HG03060 (cell line): ENCODE data around the gene SASH1.
A peak's percentile ranks its signal among the peaks of the same experiment; 100 is the strongest.
"Not testable (repeated sequence)": the region's sequence is repeated elsewhere in the genome, so short reads cannot be mapped to it uniquely, and the experiment has no call there.

Experiments
- ATAC-seq: cut with Tn5 transposase; IDR thresholded peaks from one replicate; pipeline ENCODE4 v1.9.1; 2021; ENCODE audit warnings: low read depth, moderate number of reproducible peaks; ENCODE audit not compliant: unreplicated experiment

Gene SASH1

DNA sequence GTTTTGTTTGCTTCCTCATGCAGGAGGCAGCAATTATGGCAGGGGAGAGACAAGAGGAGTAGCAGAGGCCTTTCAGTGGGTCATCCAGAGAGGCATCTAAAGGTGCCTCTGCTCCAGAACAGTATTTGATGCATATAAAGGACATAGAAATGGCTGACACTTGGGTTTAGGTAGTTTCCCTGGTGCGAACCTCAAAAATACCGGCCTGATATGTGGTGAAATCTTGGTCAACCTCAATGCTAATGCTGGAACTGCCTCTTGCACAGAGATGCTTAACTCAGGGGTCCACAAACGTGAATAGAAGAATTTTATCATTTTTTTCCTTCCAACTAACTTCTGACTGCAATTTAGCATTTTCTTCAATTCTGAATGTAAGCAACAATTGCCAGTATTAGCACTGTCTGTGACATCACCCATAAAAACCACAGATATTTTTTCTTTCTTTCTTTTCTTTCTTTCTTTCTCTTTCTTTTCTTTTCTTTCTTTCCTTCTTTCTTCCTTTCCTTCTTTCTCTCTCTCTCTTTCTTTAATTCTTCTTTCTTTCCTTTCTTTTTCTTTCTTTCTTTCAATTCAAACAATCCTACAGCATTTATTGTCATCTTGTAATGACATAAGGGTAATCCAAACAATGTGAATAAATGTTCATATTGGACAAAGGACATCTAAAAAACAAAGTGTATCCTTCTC, 224.2 kb downstream of the SASH1 start:
- ATAC-seq = no peak

DNA sequence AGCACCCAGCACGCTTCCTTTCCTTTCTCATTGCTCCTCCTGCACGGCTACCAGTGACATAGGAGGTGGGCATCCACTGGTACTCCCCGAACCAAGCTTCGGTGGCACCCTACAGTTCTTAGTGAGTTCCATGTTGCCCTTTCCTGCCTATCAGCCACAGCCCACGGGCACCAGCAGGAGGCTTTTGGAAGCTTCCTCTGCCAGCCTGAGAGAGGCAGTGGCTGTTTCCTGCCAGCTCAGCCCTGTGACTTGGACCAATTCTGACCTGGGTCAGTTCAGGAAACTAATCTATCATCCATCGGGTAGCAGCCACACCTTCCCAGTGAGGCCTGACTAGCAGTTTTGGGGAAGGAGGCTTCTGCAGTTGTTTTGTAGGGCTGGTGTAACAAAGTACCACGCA, 227.8 kb downstream of the SASH1 start:
- ATAC-seq = no peak

DNA sequence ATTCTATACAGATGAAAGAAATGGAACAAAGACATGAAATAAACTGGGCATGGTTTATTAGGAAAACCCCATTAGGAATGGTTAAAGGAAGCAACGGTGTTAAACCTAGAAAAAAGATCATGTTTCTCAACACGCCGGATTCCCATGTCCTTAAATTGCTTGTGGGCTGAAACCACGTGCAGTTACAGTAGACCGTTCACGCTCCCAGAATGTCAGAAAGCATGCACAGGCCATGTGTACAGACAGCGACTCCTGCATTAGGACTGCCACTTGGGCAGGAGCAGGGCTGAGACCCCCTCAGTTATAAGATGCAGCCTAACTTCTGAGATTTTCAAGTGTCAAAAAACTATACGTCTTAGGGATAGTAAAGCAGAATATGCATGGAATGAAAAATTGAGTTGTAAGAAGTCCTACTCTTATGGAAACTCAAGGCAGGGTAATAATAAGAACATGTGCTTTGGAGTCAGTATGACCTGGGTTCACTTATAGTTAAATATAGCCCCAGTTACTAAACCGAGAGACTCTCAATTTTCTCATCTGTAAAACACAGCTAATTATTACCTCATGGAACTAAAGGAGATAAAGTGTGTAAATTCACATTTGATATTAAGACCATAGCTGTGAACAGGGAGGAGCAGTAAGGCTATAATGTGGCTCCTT, 230.2 kb downstream of the SASH1 start:
- ATAC-seq = no peak

DNA sequence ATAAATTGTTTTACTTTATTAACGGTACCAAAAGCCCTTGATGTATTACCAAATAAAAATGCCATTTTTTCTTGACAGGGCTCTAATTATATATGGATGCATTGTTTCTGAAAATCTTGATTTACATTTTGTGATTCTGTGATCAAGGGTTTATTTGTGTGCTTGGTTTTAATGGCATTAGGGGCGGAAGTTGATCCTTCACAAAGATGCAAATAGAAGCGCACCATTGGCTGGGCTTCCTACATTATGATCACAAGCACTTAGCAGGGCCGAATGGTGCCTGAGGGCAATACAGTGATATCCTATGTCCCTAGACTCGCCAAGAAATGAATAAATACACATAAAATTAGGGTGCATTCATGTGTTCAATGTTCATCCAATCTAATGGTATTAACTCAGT, 231.3 kb downstream of the SASH1 start:
- ATAC-seq = no peak

DNA sequence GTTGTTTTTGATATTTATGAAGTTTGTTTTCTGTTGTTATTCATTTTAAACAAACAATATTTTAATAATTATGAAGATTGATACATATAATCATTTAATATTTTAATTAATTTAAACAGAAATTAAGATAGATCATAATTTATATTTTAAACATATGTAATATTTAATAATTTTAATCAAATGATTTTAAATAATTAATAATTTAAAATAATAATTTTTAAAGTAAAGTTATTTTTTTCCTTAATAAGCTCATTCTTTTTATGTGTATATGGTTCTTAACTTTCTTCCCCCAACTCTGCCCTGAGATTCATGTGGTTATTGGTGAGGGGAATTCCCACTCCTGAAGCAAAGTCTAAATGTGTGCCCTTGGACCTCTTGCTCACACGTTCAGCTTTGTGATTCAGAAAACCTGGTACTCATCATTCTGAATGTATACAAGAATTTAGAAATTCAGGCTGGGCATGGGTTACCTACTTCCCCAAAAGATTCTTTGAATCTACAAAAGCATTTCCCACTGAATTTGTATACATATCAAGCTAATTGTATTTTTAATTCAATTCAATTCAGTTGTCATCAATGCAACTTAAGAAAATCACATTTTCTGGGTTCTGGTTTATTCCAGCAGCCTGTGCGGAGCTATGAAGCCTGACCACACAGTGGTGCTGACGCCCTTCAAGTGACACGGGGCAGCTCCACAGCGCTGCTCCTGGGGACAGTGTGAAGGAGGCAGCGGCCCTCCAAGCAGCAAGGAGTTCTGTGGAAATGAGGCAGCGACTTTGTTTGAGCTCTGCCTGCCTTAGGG, 235.2 kb downstream of the SASH1 start:
- peak; percentile 87 for ATAC-seq

DNA sequence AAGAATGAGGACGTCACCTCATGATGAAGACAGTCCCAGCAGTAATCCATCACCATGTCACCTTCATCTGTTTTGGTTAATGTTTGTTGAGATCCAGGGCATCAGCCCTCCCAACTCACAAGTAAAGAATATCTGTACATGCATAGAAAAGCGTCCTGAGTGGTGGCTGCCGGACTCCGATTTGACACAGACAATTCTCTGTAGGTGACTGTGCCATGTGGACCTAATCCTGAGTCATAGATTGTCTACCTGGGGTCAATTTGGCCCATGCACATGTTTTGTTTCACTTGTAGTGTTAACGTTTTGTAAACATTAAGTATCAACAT, 235.8 kb downstream of the SASH1 start:
- no peak for ATAC-seq

DNA sequence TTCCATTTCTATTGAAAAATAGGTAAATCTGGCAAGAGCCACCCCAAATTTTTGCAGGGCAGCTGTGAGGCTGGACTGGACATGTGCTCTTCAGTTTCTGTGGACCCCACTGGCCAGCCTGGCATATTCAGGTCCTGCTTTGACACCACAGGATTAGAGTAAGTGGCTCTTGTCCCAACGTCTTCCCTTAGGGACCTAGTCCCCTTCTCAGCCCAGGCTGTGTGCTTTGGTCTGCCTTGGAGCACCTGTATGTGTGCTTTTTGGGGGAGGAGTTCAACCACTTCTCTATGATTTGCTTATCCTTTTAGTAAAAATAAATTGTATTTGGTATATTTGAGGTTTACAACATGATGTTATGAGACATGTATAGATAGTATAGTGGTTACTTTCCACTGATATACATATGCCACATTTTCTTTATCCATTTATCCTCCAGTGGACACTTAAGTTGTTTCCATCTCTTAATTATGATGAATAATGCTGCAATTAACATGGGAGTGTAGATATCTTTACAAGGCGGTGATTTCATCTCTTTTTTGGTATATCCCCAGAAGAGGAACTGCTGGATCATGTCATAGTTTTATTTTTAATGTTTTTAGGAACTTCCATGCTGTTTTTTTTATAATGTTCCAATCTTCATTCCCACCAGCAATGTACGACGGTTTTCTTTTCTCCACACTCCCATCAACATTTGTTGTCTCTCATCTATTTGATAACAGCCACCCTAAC, 236.4 kb downstream of the SASH1 start:
- no peak for ATAC-seq

DNA sequence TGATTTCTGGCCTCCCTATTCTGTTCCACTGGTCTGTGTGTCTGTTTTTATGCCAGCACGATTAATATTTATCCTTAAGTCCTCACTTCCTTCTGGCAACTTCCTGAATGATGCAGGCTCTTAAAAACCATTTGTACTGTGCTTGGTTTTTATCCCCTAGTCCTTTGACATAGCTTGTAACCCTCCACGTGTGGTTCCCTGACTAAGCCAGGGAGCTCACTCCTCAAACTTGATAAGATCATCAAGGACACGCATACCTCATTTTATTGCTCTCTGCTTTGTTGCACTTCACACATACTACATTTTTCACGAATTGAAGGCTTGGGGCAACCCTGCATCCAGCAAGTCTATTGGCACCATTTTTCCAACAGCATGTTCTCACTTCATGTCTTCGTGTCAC, 237.8 kb downstream of the SASH1 start:
- ATAC-seq = no peak

DNA sequence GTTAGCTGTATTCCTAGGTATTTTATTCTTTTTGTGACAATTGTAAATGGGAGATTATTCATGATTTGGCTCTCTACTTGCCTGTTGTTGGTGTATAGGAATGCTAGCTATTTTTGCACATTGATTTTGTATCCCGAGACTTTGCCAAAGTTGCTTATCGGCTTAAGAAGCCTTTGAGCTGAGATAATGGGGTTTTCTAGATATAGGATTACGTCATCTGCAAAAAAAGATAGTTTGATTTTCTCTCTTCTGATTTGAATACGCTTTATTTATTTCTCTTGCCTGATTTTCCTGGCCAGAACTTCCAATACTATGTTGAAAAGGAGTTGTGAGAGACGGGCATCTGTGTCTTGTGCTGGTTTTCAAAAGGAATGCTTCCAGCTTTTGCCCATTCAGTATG, 241.0 kb downstream of the SASH1 start:
- no peak for ATAC-seq

DNA sequence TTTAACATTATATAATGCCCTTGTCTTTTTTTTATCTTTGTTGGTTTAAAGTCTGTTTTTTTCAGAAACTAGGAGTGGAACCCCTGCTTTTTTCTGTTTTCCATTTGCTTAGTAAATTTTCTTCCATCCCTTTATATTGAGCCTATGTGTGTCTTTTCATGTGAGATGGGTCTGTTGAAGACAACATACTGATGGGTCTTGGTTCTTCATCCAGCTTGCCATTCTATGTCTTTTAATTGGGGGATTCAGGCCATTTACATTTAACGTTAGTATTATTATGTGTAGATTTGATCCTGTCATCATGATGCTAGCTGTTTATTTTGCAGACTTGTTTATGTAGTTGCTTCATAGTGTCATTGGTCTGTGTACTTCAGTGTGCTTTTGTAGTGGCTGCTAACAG, 243.0 kb downstream of the SASH1 start:
- not testable (repeated sequence) for ATAC-seq

DNA sequence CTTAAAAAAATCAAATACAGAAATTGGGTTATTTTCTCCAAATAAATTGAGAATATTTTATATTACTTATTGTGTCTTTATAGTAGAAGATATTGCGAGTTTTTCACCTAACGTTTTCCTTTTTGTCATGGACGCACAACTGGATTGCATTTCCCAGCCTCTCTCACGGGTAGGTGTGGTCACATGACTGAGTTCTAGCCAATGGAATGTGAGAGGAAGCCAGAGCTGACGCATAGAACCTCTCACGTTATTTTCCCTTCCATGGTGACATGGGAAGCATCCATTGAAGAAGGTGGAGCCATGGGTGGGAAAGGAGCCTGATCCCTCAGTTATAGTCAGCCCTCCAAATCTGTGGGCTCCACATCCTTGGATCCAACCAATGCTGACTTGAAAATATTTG, 248.2 kb downstream of the SASH1 start:
- ATAC-seq = no peak

DNA sequence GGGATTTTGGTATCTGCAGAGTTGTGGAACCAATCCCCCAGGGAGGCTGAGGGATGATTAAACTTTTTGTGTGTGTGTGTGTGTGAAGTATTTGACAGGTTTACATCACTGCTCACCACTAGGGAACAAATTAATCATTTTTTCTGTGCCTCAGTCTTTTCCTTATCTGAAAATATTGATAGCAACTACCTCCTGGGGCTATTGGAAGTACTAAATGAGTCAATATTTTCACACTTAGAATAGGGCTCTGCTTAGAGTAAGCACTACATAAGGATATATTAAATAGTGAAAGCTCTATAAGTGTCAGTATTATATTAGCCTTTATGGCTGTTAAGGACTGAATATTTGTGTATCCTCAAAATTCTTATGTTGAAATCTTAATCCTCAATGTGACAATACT, 249.0 kb downstream of the SASH1 start:
- ATAC-seq = no peak

DNA sequence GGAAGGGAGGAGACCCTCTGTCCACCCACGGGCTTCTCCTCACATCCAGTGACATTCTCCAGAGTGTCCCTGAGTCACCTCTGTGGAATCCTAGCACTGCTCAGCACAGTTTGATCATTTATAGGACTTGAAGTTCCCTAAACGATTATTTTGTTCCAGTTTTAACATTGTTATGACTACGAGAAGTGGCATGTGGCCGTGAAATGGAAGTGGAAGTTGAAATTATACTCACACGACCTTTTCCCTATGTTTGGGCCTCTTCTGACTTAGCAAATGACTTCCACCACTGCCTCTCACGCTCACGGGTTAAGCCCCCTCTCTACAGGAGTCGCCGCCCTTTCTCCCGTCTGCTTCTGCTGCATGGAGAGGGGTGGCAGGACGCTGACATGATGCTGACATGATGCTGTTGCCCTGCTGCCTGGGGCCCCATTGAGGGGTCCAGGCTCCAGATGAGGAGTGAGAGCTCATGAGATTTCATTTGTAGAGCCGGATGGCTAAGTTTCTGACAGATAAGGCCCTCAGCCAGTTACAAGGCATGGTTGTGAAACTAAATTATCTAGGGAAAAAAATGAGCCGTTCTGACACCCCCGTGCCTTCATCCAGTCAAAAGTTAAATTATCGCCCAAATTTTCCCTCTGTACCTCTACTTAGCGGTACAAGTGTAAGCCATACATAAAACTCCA, 250.6 kb downstream of the SASH1 start:
- no peak for ATAC-seq

DNA sequence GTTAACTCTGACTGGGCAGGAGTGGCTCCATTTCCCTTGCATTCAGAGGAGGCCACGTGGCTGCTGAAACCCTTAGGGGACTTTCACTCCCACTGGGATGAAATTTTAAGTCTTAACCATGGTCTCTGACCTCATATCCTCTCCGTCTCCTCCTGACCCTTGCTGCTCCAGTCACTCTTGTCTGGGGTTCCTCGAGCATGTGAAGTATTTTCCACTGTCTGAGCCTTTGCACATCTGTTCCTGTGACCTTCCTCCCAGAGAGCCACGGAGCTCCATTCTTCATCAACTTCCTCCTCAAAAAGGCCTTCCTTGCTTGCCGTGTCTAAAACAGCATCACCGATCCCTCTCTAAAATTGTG, 251.2 kb downstream of the SASH1 start:
- no peak for ATAC-seq

DNA sequence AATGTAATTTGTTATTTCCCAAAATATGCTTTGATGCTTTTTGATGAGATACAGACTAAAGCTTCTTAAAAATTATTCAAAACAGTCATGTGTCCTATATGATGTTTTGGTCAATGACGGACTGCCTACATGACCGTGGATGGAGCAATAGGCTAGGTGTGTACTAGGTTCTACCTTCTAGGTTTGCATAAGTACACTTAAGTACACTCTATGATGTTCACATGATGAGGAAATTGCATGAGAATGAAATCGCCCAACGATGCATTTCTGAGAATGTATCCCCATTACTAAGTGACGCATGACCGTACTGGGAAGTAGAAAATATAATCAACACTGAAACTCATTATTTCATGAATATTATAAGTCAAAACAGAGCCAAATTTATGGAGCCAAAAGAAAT, 252.9 kb downstream of the SASH1 start:
- no peak for ATAC-seq

DNA sequence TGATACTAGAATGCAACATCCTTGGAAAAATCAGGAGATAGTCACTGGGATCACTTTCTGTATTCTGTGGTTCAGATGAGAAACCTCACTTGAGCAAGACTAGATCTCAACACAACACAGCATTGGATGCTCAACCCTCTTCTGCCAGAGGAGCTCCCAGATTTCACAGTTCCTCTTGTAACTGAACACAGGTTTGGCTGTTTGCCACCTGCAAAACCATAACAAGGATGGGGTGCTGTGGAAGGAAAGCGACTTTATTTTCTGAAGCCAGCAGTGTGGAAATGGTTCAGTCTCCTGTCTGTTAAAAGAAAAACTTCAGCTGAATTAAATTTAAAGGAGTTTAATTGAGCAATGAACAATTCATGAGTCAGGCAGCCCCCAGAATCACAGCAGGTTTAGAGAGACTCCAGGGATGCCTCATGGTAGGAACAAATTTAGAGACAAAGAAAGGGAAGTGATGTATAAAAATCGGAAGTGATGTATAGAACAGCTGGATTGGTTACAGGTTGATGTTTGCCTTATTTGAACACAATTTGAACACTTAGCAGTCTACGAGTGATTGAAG, 254.3 kb downstream of the SASH1 start:
- no peak for ATAC-seq

DNA sequence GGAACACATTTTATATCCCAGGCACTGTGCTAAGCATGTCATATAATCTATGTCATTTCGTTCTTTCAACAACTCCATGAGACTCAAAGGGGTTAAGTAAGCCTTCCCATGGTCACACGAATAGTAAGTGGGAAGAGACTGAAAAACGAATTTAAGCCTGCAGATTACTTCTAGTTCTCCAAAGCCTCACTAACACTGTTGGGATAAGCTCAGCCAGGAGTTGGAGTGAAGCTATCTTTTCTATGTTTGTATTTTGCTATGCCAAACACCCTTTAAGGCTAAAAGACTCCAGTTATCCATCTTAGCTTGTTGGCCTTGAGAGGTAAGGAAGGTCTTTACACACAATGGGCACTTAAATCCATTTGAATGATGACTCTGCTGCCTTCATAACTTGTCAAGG, 256.1 kb downstream of the SASH1 start:
- no peak for ATAC-seq

DNA sequence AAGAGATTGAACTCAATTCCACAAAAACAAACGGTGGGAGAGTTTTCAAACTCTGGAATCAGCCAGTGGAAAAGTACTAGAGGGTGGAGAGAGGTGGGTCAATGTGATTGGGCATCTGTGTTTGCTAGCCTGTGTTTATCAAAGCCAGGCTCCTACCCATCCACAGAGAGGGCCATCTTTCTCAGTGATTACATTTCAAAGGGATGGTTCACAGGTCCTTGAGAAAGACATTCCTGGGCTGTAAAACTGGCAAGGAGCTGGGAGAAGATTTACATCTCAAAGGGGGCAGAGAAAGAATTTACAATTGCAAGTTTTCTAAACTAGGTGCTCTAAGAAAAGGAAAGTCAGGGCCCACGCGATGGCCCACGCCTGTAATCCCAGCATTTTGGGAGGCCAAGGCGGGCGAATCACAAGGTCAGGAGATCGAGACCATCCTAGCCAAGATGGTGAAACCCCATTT, 257.4 kb downstream of the SASH1 start:
- ATAC-seq = no peak
